Right lobe of liver (tissue), 4 donors: Measurements from ENCODE around the gene PRKN.

Experiments
- CTCF ChIP-seq, 4 donors: fragments of 200-600 bp in 3 of 4; fragments of 450-650 bp in 1 of 4; IDR thresholded peaks; one replicate each; pipeline versions ENCODE4 v1.5.1 to v1.8.0; 2016 to 2022; ENCODE audit warnings: antibody characterized with exemption in 4 of 4, mild to moderate bottlenecking in 2 of 4
- POLR2A ChIP-seq: fragments of 450-650 bp; IDR thresholded peaks from one replicate; pipeline ENCODE4 v1.6.1; 2017; ENCODE audit warnings: antibody characterized with exemption, mild to moderate bottlenecking
- donor health status: DM: no; HTN: no; CAD: no.
- donor health status: DM: no; HTN: no; CAD: no.
- donor health status: DM: no; HTN: yes; CAD: no.

- TF ChIP-seq CTCF (IDR thresholded peaks at IDR 0.05) (no peak), POLR2A (no peak)
These were observed 972.5 kb downstream of the PRKN start for GRCh38 chr6:161755080-161755479.
